ENCODE data around the gene GPC1. TPM values are rescaled to one million over a fixed set of nuclear protein-coding genes. Genes with fewer than 3 reads are reported as not detected.

Gene GPC1
- total and polyA plus RNA-seq, 10 of the 15 experiments (the other 5 are each of a cell fraction or from before 2014, with no cell fraction given): 0.06 to 0.77 (median 0.23) TPM; not detected in 3

- no peak overlapping the region for H3K4me2 ChIP-seq (ENCODE audit: control insufficient read depth, insufficient read depth)
- in situ Hi-C loops (cut with MboI) (no loop called here), intact Hi-C loops (cut with micrococcal nuclease; ENCODE audit: unreplicated experiment) (no loop called here)
- H3K4me1 ChIP-seq (ENCODE audit: control insufficient read depth, insufficient read depth, low read length): no peaks in the 10 kb centered on the region
- no peak overlapping the region for H2AFZ ChIP-seq (ENCODE audit: control insufficient read depth, low read depth, low read length)
- no peaks in the 10 kb centered on the region for H3K9me3 ChIP-seq (replicated peaks; ENCODE audit: control insufficient read depth, insufficient read depth, low read length)
- ChIA-PET POLR2A (no interaction called here), RAD21 (ENCODE audit: unreplicated experiment) (no interaction called here), CTCF (interaction anchor here (0.6 kb wide), 1 partner anchor 205 kb away, joined by 3 read pairs; no protein-coding TSS in a partner anchor), SMC1A (ENCODE audit: uncharacterized antibody, unreplicated experiment) (no interaction called here)
- no TSS peak for BruUV-seq (replicated peaks)
- H4K20me1 ChIP-seq (ENCODE audit: control insufficient read depth, insufficient read depth): no peaks in the 10 kb centered on the region
- DNase-seq (ENCODE audit: low read depth, low spot score) (no peak), ATAC-seq (no peak), FAIRE-seq (no peak)
- WGBS (ENCODE audit: insufficient coverage, insufficient replicate concordance, low lambda C conversion rate, missing lambda C conversion rate): 33% methylated on average over 12 of the region's 12 CpGs
- TF ChIP-seq YY1 (IDR thresholded peaks at IDR 0.05; ENCODE audit: low read depth, low read length) (no peak), NR2C1 (IDR thresholded peaks at IDR 0.05) (no peak), ZNF217 (IDR thresholded peaks at IDR 0.05) (no peak), MTA2 (IDR thresholded peaks at IDR 0.05; ENCODE audit: low read depth) (no peak), JUND (IDR thresholded peaks at IDR 0.05; ENCODE audit: low read depth, low read length) (no peak), SMARCA5 (IDR thresholded peaks at IDR 0.05) (no peak), EGR1 (IDR thresholded peaks at IDR 0.05; ENCODE audit: borderline replicate concordance in 1 of 2, low read depth in 2 of 2, low read length in 2 of 2) (no peak), ZNF622 (IDR thresholded peaks at IDR 0.05) (no peak), RELA (IDR thresholded peaks at IDR 0.05; ENCODE audit: borderline replicate concordance, partially characterized antibody) (no peak), USF2 (IDR thresholded peaks at IDR 0.05; ENCODE audit: borderline replicate concordance, low read depth, low read length) (no peak), HCFC1 (IDR thresholded peaks at IDR 0.05; ENCODE audit: low read length) (no peak), SUPT20H (IDR thresholded peaks at IDR 0.05; ENCODE audit: borderline replicate concordance, control insufficient read depth, low read depth, low read length) (no peak), IRF4 (IDR thresholded peaks at IDR 0.05; ENCODE audit: low read depth, low read length) (no peak), MEF2A (IDR thresholded peaks at IDR 0.05; ENCODE audit: insufficient read depth, low read depth, low read length) (no peak), RAD21 (IDR thresholded peaks at IDR 0.05; ENCODE audit: insufficient read depth, low read depth, low read length) (no peak), ASH2L (IDR thresholded peaks at IDR 0.05; ENCODE audit: borderline replicate concordance, low read depth) (no peak)
- TF ChIP-seq, protein P1, sequence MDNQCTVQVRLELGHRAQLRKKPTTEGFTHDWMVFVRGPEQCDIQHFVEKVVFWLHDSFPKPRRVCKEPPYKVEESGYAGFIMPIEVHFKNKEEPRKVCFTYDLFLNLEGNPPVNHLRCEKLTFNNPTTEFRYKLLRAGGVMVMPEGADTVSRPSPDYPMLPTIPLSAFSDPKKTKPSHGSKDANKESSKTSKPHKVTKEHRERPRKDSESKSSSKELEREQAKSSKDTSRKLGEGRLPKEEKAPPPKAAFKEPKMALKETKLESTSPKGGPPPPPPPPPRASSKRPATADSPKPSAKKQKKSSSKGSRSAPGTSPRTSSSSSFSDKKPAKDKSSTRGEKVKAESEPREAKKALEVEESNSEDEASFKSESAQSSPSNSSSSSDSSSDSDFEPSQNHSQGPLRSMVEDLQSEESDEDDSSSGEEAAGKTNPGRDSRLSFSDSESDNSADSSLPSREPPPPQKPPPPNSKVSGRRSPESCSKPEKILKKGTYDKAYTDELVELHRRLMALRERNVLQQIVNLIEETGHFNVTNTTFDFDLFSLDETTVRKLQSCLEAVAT (IDR thresholded peaks at IDR 0.05): no peak
- TF ChIP-seq, protein P2, sequence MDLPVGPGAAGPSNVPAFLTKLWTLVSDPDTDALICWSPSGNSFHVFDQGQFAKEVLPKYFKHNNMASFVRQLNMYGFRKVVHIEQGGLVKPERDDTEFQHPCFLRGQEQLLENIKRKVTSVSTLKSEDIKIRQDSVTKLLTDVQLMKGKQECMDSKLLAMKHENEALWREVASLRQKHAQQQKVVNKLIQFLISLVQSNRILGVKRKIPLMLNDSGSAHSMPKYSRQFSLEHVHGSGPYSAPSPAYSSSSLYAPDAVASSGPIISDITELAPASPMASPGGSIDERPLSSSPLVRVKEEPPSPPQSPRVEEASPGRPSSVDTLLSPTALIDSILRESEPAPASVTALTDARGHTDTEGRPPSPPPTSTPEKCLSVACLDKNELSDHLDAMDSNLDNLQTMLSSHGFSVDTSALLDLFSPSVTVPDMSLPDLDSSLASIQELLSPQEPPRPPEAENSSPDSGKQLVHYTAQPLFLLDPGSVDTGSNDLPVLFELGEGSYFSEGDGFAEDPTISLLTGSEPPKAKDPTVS (IDR thresholded peaks at IDR 0.05; ENCODE audit: low read depth, low read length): no peak
- no peak overlapping the region for H3K27ac ChIP-seq (ENCODE audit: control insufficient read depth, insufficient read depth)
- no peaks in the 10 kb centered on the region for H3K36me3 ChIP-seq (ENCODE audit: control insufficient read depth in 2 of 2, insufficient read depth in 2 of 2, low read length in 1 of 2)
- no peak overlapping the region for H3K4me3 ChIP-seq
- peaks cover 0 to 2% of the 10 kb centered on the region in 2 experiments; a peak in 2 of 4 replicates for H3K27me3 ChIP-seq (replicated peaks in 1 of 2; ENCODE audit: control insufficient read depth in 2 of 2, insufficient read depth in 2 of 2, low read length in 1 of 2)
- H3K79me2 ChIP-seq (ENCODE audit: control insufficient read depth, insufficient read depth, low read length): no peaks in the 10 kb centered on the region
- no peak overlapping the region for H3K9ac ChIP-seq (ENCODE audit: control insufficient read depth, insufficient read depth, low read length)
These were observed 38.6 kb upstream of the GPC1 start for GRCh38 chr2:240396623-240397541.
